Liver (tissue), 9 donors: ENCODE data around the gene ARHGAP4. TPM values are rescaled to one million over a fixed set of nuclear protein-coding genes. Genes with fewer than 3 reads are reported as not detected.

Experiments used
- DNase-seq: peaks from one replicate; pipeline ENCODE4 v3.0.0-alpha.2; 2017; ENCODE audit warnings: low spot score
- H3K27ac ChIP-seq, 2 donors: one replicate each; pipeline ENCODE4 v1.7.0; 2013; ENCODE audit warnings: inconsistent platforms in 2 of 2, low read length in 2 of 2, control low read depth in 1 of 2, low read depth in 1 of 2, mild to moderate bottlenecking in 1 of 2
- H3K27me3 ChIP-seq, 4 donors: one replicate each; pipeline versions ENCODE4 v1.6.1 to v1.7.0; 2013; ENCODE audit warnings: low read length in 3 of 4, inconsistent platforms in 1 of 4, mild to moderate bottlenecking in 1 of 4, moderate library complexity in 1 of 4; ENCODE audit not compliant: control insufficient read depth in 4 of 4, insufficient read depth in 4 of 4
- H3K36me3 ChIP-seq, 4 donors: one replicate each; pipeline versions ENCODE4 v1.6.1 to v1.7.0; 2013; ENCODE audit warnings: low read length in 3 of 4, mild to moderate bottlenecking in 3 of 4, low read depth in 1 of 4, moderate library complexity in 1 of 4; ENCODE audit not compliant: control insufficient read depth in 4 of 4, insufficient read depth in 3 of 4
- H3K4me1 ChIP-seq, 4 donors: one replicate each; pipeline versions ENCODE4 v1.6.1 to v1.7.0; 2013; ENCODE audit warnings: low read length in 3 of 4, mild to moderate bottlenecking in 3 of 4, moderate library complexity in 1 of 4; ENCODE audit not compliant: control insufficient read depth in 4 of 4, insufficient read depth in 4 of 4
- H3K4me3 ChIP-seq, 3 donors: one replicate each; pipeline versions ENCODE4 v1.6.1 to v1.7.0; 2013; ENCODE audit warnings: low read length in 3 of 3, control low read depth in 1 of 3, low read depth in 1 of 3, mild to moderate bottlenecking in 1 of 3
- H3K9ac ChIP-seq, 2 donors: one replicate each; pipeline ENCODE4 v1.7.0; 2013; ENCODE audit warnings: low read length in 2 of 2, mild to moderate bottlenecking in 2 of 2, moderate library complexity in 2 of 2, control low read depth in 1 of 2, low read depth in 1 of 2
- H3K9me3 ChIP-seq, 4 donors: one replicate each; pipeline versions ENCODE4 v1.6.1 to v1.7.0; 2013; ENCODE audit warnings: low read length in 3 of 4; ENCODE audit not compliant: control insufficient read depth in 4 of 4
- CTCF ChIP-seq: fragments of 150-350 bp; IDR thresholded peaks from 2 replicates; pipeline ENCODE4 v1.5.1; 2017; ENCODE audit warnings: improper control_type of control experiment, low read depth, low read length; ENCODE audit not compliant: missing input control
- EGR1 ChIP-seq, 2 donors: IDR thresholded peaks; 2 replicates each; pipeline ENCODE4 v1.6.1; 2016 to 2018; ENCODE audit warnings: antibody characterized with exemption in 2 of 2, low read depth in 2 of 2
- FOXA1 ChIP-seq: IDR thresholded peaks from 2 replicates; pipeline ENCODE4 v1.6.1; 2016; ENCODE audit warnings: antibody characterized with exemption
- FOXA2 ChIP-seq: IDR thresholded peaks from 2 replicates; pipeline ENCODE4 v1.6.1; 2016; ENCODE audit warnings: antibody characterized with exemption
- GABPA ChIP-seq, 2 donors: IDR thresholded peaks in 1 of 2; conservative IDR thresholded peaks in 1 of 2; 2 replicates each; pipeline ENCODE4 v1.6.1; 2016; ENCODE audit warnings: antibody characterized with exemption in 2 of 2, mild to moderate bottlenecking in 1 of 2, moderate library complexity in 1 of 2
- HNF4A ChIP-seq, 2 donors: conservative IDR thresholded peaks; 2 replicates each; pipeline ENCODE4 v1.6.1; 2016; ENCODE audit warnings: antibody characterized with exemption in 2 of 2, mild to moderate bottlenecking in 2 of 2
- HNF4G ChIP-seq: IDR thresholded peaks from 2 replicates; pipeline ENCODE4 v1.6.1; 2016; ENCODE audit warnings: antibody characterized with exemption
- MAX ChIP-seq: IDR thresholded peaks from 2 replicates; pipeline ENCODE4 v1.6.1; 2016; ENCODE audit warnings: antibody characterized with exemption
- NR2F2 ChIP-seq: IDR thresholded peaks from 2 replicates; pipeline ENCODE4 v1.6.1; 2016; ENCODE audit warnings: antibody characterized with exemption
- RAD21 ChIP-seq, 2 donors: IDR thresholded peaks; 2 replicates each; pipeline ENCODE4 v1.6.1; 2016; ENCODE audit warnings: antibody characterized with exemption in 2 of 2, mild to moderate bottlenecking in 2 of 2
- RXRA ChIP-seq, 2 donors: IDR thresholded peaks; 2 replicates each; pipeline ENCODE4 v1.6.1; 2017 to 2018; ENCODE audit warnings: antibody characterized with exemption in 2 of 2, mild to moderate bottlenecking in 1 of 2
- SP1 ChIP-seq: IDR thresholded peaks from 2 replicates; pipeline ENCODE4 v1.6.1; 2018; ENCODE audit warnings: antibody characterized with exemption, mild to moderate bottlenecking
- TAF1 ChIP-seq: conservative IDR thresholded peaks from 2 replicates; pipeline ENCODE4 v1.6.1; 2016; ENCODE audit warnings: antibody characterized with exemption, mild to moderate bottlenecking
- YY1 ChIP-seq: IDR thresholded peaks from 2 replicates; pipeline ENCODE4 v1.6.1; 2016; ENCODE audit warnings: antibody characterized with exemption, mild to moderate bottlenecking
- WGBS: extraction: QIAGEN DNeasy Blood & Tissue Kit; methylation state at CpG from one replicate; pipeline ENCODE4 v1.1.7; 2013; 5-methylcytosine and 5-hydroxymethylcytosine counted together
- polyA plus RNA-seq, 2 donors: library from polyadenylated mRNA; stranded (reverse) in 1 of 2; unstranded in 1 of 2; fragments of 200-250 nt in 1 of 2; fragments of >200 nt in 1 of 2; fragmentation: Nextera tagmentation in 1 of 2; extraction: Ambion mirVana in 1 of 2; gene quantifications; one replicate each; pipeline versions ENCODE4 v1.2.1 to v1.2.3, GENCODE V29; 2013 to 2015
- total RNA-seq, 2 donors: library from RNA; depleted of rRNA; stranded (reverse); fragments of >200 nt; gene quantifications; one replicate each; pipeline ENCODE4 v1.2.3, GENCODE V29; 2014
- TF ChIP-seq, protein P1 (sequence below): IDR thresholded peaks from 2 replicates; pipeline ENCODE4 v1.6.1; 2016; ENCODE audit warnings: antibody characterized with exemption
- donor health status: healthy.
- donor health status: healthy.
- donor health status: healthy.
- donor health status: healthy.
- donor health status: healthy.

The ARHGAP4 gene
- total and polyA plus RNA-seq, 4 donors = 3.3 to 28.1 (median 10.2) TPM

GRCh38 chrX:153924149-153924861 is 1.8 kb downstream of the ARHGAP4 start:
- Histone ChIP-seq H3K27ac (no peak overlapping the region), H3K4me3 (no peak overlapping the region), H3K4me1 (peaks cover 9 to 32% (median 22%) of the 10 kb centered on the region in 4 donors), H3K9me3 (no peaks in the 10 kb centered on the region), H3K27me3 (no peaks in the 10 kb centered on the region), H3K36me3 (no peaks in the 10 kb centered on the region), H3K9ac (no peak overlapping the region)
- no peak for DNase-seq
- TF ChIP-seq SP1 = peak; percentile 16
- no peak for TF ChIP-seq FOXA2
- peak; percentile 24 for TF ChIP-seq NR2F2
- peak; percentile 50 to 53 for TF ChIP-seq RAD21 (IDR thresholded peaks at IDR 0.05)
- WGBS = 34% methylated on average over 14 of the region's 14 CpGs

GRCh38 chrX:153922932-153923857 is 2.9 kb downstream of the ARHGAP4 start:
- no peak for TF ChIP-seq FOXA2
- no peak for TF ChIP-seq MAX
- TF ChIP-seq HNF4G = no peak
- TF ChIP-seq, protein P1, sequence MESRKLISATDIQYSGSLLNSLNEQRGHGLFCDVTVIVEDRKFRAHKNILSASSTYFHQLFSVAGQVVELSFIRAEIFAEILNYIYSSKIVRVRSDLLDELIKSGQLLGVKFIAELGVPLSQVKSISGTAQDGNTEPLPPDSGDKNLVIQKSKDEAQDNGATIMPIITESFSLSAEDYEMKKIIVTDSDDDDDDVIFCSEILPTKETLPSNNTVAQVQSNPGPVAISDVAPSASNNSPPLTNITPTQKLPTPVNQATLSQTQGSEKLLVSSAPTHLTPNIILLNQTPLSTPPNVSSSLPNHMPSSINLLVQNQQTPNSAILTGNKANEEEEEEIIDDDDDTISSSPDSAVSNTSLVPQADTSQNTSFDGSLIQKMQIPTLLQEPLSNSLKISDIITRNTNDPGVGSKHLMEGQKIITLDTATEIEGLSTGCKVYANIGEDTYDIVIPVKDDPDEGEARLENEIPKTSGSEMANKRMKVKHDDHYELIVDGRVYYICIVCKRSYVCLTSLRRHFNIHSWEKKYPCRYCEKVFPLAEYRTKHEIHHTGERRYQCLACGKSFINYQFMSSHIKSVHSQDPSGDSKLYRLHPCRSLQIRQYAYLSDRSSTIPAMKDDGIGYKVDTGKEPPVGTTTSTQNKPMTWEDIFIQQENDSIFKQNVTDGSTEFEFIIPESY = no peak
- TF ChIP-seq RAD21 (IDR thresholded peaks at IDR 0.05) = peak; percentile 20 to 66
- no peak for TF ChIP-seq HNF4A (conservative IDR thresholded peaks at IDR 0.05)
- TF ChIP-seq GABPA (IDR thresholded peaks at IDR 0.05 in 1 of 2, conservative IDR thresholded peaks at IDR 0.05 in 1 of 2) = no peak
- no peak for TF ChIP-seq TAF1
- TF ChIP-seq RXRA (IDR thresholded peaks at IDR 0.05) = no peak
- TF ChIP-seq CTCF = peak; percentile 45
- TF ChIP-seq EGR1 (IDR thresholded peaks at IDR 0.05; ENCODE audit: low read depth in 2 of 2) = no peak
- no peak for TF ChIP-seq FOXA1
- no peak for TF ChIP-seq NR2F2
- no peak for TF ChIP-seq YY1
- H3K9ac ChIP-seq = no peak overlapping the region
- H3K4me3 ChIP-seq = no peak overlapping the region
- no peaks in the 10 kb centered on the region for H3K36me3 ChIP-seq
- no peaks in the 10 kb centered on the region for H3K9me3 ChIP-seq
- no peak overlapping the region for H3K27ac ChIP-seq
- peaks cover 7 to 25% (median 15%) of the 10 kb centered on the region in 4 donors for H3K4me1 ChIP-seq
- H3K27me3 ChIP-seq = no peaks in the 10 kb centered on the region
- WGBS = 48% methylated on average over 25 of the region's 25 CpGs
- DNase-seq = no peak
